ENCODE measurements around the gene TACSTD2. TPM values are rescaled to one million over a fixed set of nuclear protein-coding genes. Genes with fewer than 3 reads are reported as not detected.

TACSTD2 gene
- total RNA-seq, 1 donor from 2014 or later: not detected

- Mint-ChIP-seq H3K4me3 (ENCODE audit: unreplicated experiment) (peak overlapping the region; percentile 77), H3K27me3 (ENCODE audit: unreplicated experiment) (peaks cover 15% of the 10 kb centered on the region), H3K36me3 (ENCODE audit: unreplicated experiment) (peaks cover 11% of the 10 kb centered on the region), H3K9me3 (ENCODE audit: unreplicated experiment) (no peaks in the 10 kb centered on the region), H3K4me1 (ENCODE audit: low read depth, unreplicated experiment) (no peaks in the 10 kb centered on the region), H3K27ac (ENCODE audit: unreplicated experiment) (no peak overlapping the region)
- no peak for TF ChIP-seq CTCF (IDR thresholded peaks at IDR 0.05; ENCODE audit: partially characterized antibody, unreplicated experiment)
- no peak for DNase-seq
Observed at GRCh38 chr1:58577654-58578030, 590 bp upstream of the TACSTD2 start.

DNA sequence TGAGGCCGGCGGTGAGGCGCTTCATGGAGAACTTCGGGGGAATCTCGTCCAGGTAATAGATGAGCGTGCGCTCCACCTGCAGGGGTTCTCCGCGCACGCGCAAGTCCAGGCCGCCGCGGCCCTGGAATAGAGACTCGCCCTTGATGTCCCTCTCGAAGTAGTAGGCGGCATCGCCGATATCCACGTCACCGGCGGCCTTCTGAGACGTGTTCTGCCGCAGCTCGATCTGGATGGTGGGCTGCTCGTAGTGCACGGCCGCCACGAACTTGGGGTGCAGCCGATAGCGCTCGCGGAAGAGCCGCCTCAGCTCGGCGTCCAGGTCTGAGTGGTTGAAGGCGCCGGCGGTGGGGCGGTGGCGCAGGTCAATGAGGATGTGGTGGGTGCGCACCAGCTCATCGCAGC is 726 bp downstream of the TACSTD2 start:
- Mint-ChIP-seq H3K4me3 (ENCODE audit: unreplicated experiment) (peak overlapping the region; percentile 69), H3K27me3 (ENCODE audit: unreplicated experiment) (peaks cover 15% of the 10 kb centered on the region), H3K36me3 (ENCODE audit: unreplicated experiment) (peaks cover 11% of the 10 kb centered on the region), H3K4me1 (ENCODE audit: low read depth, unreplicated experiment) (no peaks in the 10 kb centered on the region), H3K27ac (ENCODE audit: unreplicated experiment) (no peak overlapping the region), H3K9me3 (ENCODE audit: unreplicated experiment) (no peaks in the 10 kb centered on the region)
- no peak for TF ChIP-seq CTCF (IDR thresholded peaks at IDR 0.05; ENCODE audit: partially characterized antibody, unreplicated experiment)
- no peak for DNase-seq

DNA sequence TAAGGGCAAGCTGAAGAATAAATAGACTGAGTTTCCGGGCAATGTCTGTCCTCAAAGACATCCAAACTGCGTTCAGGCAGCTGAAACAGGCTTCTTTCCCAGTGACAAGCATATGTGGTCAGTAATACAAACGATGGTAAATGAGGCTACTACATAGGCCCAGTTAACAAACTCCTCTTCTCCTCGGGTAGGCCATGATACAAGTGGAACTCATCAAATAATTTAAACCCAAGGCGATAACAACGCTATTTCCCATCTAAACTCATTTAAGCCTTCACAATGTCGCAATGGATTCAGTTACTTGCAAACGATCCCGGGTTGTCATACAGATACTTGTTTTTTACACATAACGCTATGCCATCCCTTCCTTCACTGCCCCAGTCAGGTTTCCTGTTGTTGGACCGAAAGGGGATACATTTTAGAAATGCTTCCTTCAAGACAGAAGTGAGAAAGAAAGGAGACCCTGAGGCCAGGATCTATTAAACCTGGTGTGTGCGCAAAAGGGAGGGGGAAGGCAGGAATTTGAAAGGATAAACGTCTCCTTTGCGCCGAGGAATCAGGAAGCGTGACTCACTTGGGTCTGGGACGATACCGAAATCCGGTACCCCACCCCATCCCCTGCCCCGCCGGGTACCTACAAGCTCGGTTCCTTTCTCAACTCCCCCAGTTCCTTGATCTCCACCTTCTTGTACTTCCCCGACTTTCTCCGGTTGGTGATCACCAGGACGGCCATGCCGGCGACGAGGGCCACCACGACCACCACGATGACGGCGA is 1.3 kb downstream of the TACSTD2 start:
- no peaks in the 10 kb centered on the region for H3K9me3 Mint-ChIP-seq (ENCODE audit: unreplicated experiment)
- peaks cover 11% of the 10 kb centered on the region for H3K36me3 Mint-ChIP-seq (ENCODE audit: unreplicated experiment)
- peaks cover 15% of the 10 kb centered on the region for H3K27me3 Mint-ChIP-seq (ENCODE audit: unreplicated experiment)
- no peak overlapping the region for H3K27ac Mint-ChIP-seq (ENCODE audit: unreplicated experiment)
- no peak for DNase-seq
- peak overlapping the region; percentile 69 for H3K4me3 Mint-ChIP-seq (ENCODE audit: unreplicated experiment)
- H3K4me1 Mint-ChIP-seq (ENCODE audit: low read depth, unreplicated experiment): no peaks in the 10 kb centered on the region
- no peak for TF ChIP-seq CTCF (IDR thresholded peaks at IDR 0.05; ENCODE audit: partially characterized antibody, unreplicated experiment)

- Mint-ChIP-seq H3K36me3 (ENCODE audit: unreplicated experiment) (peaks cover 11% of the 10 kb centered on the region), H3K9me3 (ENCODE audit: unreplicated experiment) (no peaks in the 10 kb centered on the region), H3K27me3 (ENCODE audit: unreplicated experiment) (peaks cover 12% of the 10 kb centered on the region), H3K4me3 (ENCODE audit: unreplicated experiment) (no peak overlapping the region), H3K4me1 (ENCODE audit: low read depth, unreplicated experiment) (no peaks in the 10 kb centered on the region), H3K27ac (ENCODE audit: unreplicated experiment) (no peak overlapping the region)
- no peak for TF ChIP-seq CTCF (IDR thresholded peaks at IDR 0.05; ENCODE audit: partially characterized antibody, unreplicated experiment)
- no peak for DNase-seq
Observed at GRCh38 chr1:58574816-58575215, 2.2 kb downstream of the TACSTD2 start.
